Measurements from ENCODE around the gene NBEAL2.

GRCh38 chr3:46944191-46944590, 35.3 kb upstream of the NBEAL2 start:
- TF ChIP-seq POLR2AphosphoS5 (IDR thresholded peaks at IDR 0.05; ENCODE audit: low read depth, low read length): no peak
- no peak for TF ChIP-seq TAF1 (IDR thresholded peaks at IDR 0.05; ENCODE audit: low read depth, low read length)
- TF ChIP-seq PAX5 (IDR thresholded peaks at IDR 0.05; ENCODE audit: insufficient read depth, low read length, severe bottlenecking): no peak
- no peak for TF ChIP-seq POLR2A (IDR thresholded peaks at IDR 0.05; ENCODE audit: low read depth, low read length)
- TF ChIP-seq SPI1 (IDR thresholded peaks at IDR 0.05; ENCODE audit: low read depth, low read length): no peak
- no peak for TF ChIP-seq POU2F2 (IDR thresholded peaks at IDR 0.05; ENCODE audit: low read depth, low read length)
